Stimulated activated CD4-positive, alpha-beta T cell treated with anti-CD3 and anti-CD28 coated beads, Interleukin-4, amount 100 ng/mL, for 24 hours (primary cell): ENCODE measurements around the gene BICD2.

ENCODE experiments used
- DNase-seq: peaks from one replicate; pipeline ENCODE4 v3.0.0-alpha.2; 2020

The BICD2 gene

DNA sequence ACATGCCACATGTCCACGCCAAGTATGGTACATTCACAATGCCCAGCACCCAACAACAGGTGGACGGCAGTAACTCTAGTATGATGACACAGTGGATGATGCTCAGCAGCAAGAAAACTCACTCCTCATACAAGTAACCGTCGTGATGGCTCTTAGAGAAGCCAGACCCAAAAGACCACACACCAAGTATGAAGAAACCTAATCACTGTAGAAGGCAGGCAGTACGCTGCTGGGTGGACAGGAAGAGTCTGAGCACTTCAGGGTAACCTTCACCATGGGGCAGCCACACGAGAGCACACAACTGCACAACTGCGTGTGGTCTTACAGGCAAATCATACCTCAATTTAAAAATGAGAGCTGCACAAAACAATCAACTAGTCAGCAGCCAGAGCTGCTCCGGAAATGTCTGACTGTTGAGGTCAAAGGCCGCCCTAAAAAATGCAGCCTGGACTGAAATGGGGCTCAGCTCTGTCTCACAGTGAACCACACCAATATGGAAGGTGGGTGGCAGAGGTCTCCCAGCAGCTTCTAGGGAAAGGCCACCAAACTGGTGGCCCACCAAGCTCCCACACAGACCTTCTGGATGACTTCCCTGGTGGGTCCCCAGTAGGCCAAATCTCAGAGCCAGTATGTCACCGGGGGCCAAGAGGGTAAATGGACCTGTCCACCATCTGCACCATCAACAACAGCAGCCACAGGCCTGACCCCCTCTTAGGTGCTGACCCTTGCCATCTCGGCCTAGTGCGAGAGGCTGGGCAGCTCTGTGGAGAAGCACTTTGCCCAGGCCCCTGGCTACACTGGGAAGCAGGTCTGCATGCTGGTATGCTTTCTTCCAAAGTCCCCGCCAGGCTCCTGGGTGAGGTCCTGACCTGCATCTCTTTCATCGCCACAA is 17.8 kb downstream of the BICD2 start:
- no peak for DNase-seq

- no peak for DNase-seq
Measured at GRCh38 chr9:92745881-92746280, 18.8 kb downstream of the BICD2 start.

DNA sequence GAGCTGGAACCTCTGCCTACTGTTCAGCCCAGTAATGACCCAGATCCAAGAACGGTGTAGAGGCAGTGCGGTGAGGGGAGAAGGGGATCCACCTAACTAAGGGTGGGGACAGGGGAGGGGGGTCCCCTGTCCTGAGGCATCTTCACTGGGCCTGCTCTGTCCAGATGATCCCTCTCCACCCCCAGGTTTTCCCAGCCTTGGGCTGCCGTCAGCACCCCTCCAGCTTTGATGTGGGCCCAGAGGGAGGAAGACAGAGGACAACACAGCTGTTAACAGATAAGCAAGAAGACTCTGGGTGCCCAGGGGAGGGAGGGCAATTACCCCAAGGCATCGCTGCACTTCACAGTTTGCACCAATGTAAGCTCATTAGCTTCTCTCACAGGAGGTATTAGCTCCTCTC is 19.3 kb downstream of the BICD2 start:
- DNase-seq: no peak

- DNase-seq: no peak
Measured at GRCh38 chr9:92740969-92741368, 23.7 kb downstream of the BICD2 start.

DNA sequence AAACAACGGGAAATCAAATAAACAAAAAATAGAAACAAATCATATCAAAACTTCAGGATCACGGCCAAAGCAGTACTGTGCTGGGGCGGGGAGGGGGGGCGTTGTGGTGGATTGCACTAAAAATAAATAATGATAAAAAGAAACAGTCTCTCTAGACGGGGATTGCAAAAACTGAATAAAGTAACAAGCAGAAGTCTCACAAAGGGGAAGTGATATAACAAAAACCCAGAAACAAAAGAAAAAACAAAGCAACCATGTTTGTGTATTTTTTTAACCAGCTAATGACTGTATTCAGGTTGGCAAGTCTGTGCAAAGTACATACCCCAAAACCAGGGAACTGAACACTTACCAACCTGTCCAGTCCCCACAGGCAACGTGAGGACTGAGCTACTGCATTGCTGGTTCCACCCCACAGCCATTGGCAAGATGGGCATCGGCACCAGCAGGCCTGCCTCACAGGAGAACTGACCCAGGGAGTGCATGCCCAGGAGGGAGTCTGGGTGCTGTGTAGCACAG is 24.1 kb downstream of the BICD2 start:
- no peak for DNase-seq

- DNase-seq: no peak
Measured at GRCh38 chr9:92740009-92740408, 24.6 kb downstream of the BICD2 start.

DNA sequence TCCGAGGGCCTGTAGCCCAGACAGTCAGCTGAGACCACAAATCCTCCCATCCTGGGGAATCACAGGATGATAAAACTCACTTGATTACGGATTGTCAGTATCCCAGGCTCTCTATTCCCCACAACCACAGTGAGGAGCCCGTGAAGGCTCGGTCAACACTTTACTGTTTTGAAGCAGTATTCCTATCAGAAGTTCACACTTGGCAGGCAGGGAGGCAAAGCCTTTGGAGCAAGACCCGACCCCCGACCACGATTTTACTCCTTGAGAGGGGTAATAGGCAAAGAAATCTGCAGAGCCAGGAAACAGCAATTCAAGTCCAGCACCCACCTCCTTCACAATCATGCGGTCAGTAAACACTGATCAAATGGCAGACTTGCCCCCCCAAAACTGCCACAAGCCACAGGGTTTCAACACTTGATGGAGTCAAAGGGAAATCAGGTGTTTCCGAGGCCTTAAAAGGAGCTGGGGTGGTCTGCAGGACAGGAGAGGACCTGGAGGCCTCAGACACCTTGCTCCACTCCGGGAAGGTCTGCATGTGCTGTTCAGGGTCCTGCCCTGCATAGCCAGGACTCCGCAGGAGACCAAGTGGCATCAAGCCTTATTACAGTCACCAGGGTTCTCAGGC is 25.2 kb downstream of the BICD2 start:
- DNase-seq: no peak

DNA sequence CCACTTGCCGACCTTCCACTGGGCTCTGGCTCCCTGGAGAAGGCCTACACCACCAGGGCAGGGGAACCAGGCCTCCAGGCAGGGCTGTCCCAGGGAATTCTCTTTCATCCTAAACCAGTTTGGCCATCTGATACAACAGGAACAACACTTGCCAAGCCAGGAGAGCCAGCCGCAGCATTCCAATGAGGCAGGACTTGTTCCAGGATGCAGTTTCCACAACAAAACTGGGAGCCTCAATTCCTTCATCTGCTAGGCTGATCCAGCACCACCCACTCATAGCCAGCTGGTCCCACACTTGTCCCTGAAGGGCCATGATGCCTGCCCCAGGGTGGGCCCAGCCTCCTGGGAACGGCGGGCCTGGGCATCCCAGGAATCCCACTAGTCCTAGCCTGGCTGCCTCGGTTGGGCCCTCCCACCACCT is 26.0 kb downstream of the BICD2 start:
- DNase-seq: no peak

DNA sequence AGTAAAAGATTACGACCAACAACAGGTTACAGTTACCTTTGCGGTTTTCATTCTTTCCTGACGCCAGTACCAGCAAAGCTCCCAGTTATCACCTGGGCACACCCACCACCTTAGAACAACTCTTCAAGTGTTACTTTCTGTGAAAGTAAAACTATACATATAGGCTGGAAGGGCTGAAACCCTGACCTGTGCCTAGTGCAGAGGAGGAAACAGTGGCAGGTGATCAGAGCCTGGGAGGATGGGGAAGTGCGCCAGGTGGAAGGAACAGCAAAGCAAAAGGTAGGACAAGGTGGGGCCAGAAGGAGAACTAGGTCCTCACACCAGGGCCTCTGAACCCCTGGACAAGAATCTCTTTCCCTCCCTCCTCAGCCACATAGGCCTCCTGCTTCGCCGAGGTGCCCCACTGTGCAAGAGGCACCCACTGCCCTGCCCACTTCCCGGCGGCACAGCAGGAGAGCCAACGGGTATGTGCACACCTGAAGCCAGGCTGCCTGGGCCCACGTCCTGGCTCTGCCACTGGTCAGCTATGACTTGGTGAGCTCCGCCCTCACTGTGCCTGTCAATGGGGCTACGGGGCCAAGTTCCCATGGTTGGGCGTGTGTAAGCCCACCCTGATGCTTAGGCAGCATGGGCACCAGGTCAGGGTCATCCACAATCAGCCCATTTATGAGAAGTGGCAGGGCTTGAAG is 26.9 kb downstream of the BICD2 start:
- no peak for DNase-seq

DNA sequence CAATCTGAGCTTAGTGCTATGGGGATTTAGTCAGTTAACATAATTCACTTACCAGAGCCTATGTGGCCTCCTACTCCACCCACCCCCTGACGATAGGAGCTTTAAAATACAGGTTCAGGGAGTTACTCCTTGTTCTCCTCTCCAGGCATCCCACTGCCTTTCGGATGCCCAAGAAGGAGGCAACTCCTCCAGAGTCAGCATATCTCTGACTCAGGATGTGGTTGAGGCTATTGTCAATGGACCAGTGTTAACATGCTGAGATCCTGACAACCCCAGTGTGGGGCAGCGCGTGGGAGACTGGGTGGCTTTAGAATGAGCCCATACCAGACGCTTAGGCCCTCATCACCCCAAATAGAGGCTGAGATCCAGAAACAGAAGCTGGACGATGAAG is 27.4 kb downstream of the BICD2 start:
- DNase-seq: no peak

- no peak for DNase-seq
Measured at GRCh38 chr9:92736563-92737215, 27.9 kb downstream of the BICD2 start.

GRCh38 chr9:92735636-92736562 is 28.7 kb downstream of the BICD2 start:
- DNase-seq: no peak

DNA sequence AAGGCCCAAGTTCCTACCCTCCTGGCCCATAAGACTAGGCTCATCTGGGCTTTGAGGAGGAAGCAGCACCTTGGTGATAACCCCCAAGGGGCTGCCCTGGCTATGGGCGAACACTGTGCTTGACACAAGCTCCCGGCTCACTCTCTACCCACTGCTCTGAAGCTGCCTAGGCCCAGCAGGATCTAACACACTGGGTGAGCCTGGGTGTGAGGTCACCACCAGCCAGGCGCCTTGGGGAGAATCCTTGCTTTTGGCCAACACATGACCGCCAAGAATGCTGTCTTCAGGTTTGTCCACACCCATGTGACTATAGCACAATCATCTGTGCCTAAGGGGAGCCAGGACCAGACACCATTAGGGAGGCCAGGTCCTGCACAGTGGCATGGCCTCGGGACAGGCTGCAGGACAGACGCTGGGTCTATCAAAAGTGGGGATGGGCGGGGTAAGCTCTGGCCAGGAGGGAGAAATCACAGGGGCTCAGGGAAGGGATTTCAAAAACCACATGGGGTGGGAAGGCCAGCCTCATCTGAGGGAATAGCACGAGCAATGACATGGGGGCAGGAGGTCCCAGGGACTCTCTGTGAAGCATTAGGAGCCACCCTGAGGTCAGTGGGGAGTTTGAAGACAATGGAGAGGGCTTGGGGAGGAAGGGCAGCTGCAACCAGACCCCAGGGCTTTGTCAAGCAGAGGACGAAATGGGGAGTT is 29.6 kb downstream of the BICD2 start:
- no peak for DNase-seq

DNA sequence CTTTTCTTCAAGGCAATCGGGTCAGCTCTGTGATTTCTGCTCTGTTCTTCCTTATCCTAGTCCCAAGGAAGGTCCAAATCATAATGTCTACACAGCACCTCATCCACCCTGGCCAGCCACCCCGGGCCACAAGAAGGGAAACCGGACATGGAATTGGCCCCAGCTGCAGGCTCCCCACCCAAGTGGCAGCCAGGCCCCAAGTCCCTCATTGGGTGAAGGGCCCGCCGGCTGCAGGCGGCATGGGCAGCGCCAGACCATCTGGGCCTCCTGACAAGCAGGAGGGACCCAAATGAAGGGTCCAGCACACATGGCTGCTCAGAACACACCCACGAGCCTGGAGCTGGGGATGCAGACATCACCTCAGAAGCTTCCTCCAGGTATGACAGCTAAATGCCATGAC is 33.7 kb downstream of the BICD2 start:
- DNase-seq: no peak

GRCh38 chr9:92729735-92730155 is 34.9 kb downstream of the BICD2 start:
- no peak for DNase-seq

- DNase-seq: no peak
Measured at GRCh38 chr9:92728831-92729734, 35.5 kb downstream of the BICD2 start.

GRCh38 chr9:92727716-92728700 is 36.6 kb downstream of the BICD2 start:
- DNase-seq: no peak

DNA sequence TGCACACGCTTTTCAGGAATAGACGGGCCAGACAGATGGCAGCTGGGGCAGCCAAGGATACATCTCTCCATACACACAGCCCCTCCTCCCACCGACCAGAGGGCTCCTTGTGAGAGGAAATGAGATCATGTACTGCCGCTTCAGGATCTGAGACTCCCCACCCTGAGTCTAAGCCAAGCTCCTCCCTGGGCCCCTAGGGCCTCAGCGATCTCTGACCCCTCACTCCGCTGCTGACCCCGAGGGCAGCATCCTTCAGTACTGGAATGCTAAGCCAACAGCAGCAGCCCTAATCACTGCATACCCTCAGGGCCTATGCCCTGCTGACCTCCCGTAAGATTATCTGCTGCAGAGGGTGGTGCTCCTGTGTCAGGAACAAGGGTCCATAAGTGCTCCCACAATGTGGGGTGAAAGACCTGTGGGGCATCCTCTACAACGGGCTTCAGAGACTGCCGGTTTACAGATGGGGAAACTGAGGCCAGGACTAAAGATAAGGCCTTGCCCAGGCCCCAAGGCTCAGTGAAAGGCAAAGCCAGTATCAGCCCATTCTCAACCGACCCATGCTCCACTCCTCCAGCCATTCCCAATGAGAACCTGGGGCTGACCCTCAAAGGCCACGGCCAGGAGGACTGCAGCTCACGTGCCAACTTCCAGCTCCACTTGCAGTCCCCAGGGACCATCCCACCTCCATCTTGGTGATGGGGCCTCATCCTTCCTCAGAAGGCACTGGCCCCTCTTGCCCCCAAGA is 37.5 kb downstream of the BICD2 start:
- no peak for DNase-seq
